ENCODE data around the gene WFS1. TPM values are rescaled to one million over a fixed set of nuclear protein-coding genes. Genes with fewer than 3 reads are reported as not detected.

WFS1 gene
- total RNA-seq, 1 experiment from 2014 or later, result 7.1 TPM

- no peak for DNase-seq
- no peak overlapping the region for H3K4me3 ChIP-seq
- no peaks in the 10 kb centered on the region for H3K9me3 ChIP-seq
- H3K36me3 ChIP-seq, result no peaks in the 10 kb centered on the region
- no peaks in the 10 kb centered on the region for H3K27me3 ChIP-seq
Observed at GRCh38 chr4:6271206-6271605, 1.6 kb downstream of the WFS1 start.

GRCh38 chr4:6271701-6272465 is 2.2 kb downstream of the WFS1 start:
- Histone ChIP-seq H3K36me3 (no peaks in the 10 kb centered on the region), H3K27me3 (no peaks in the 10 kb centered on the region), H3K9me3 (no peaks in the 10 kb centered on the region), H3K4me3 (no peak overlapping the region)
- no peak for DNase-seq

GRCh38 chr4:6272863-6273660 is 3.4 kb downstream of the WFS1 start:
- no peaks in the 10 kb centered on the region for H3K9me3 ChIP-seq
- no peaks in the 10 kb centered on the region for H3K36me3 ChIP-seq
- no peaks in the 10 kb centered on the region for H3K27me3 ChIP-seq
- no peak overlapping the region for H3K4me3 ChIP-seq
- peak; percentile 60 for DNase-seq

GRCh38 chr4:6273661-6273990 is 4.0 kb downstream of the WFS1 start:
- H3K4me3 ChIP-seq, result no peak overlapping the region
- H3K36me3 ChIP-seq, result no peaks in the 10 kb centered on the region
- DNase-seq, result no peak
- H3K9me3 ChIP-seq, result no peaks in the 10 kb centered on the region
- H3K27me3 ChIP-seq, result no peaks in the 10 kb centered on the region

- no peaks in the 10 kb centered on the region for H3K9me3 ChIP-seq
- H3K36me3 ChIP-seq, result no peaks in the 10 kb centered on the region
- H3K4me3 ChIP-seq, result no peak overlapping the region
- H3K27me3 ChIP-seq, result no peaks in the 10 kb centered on the region
- DNase-seq, result no peak
Observed at GRCh38 chr4:6275351-6275750, 5.7 kb downstream of the WFS1 start.

- no peak for DNase-seq
- H3K9me3 ChIP-seq, result no peaks in the 10 kb centered on the region
- H3K27me3 ChIP-seq, result no peaks in the 10 kb centered on the region
- no peak overlapping the region for H3K4me3 ChIP-seq
- no peaks in the 10 kb centered on the region for H3K36me3 ChIP-seq
Observed at GRCh38 chr4:6275898-6276806, 6.5 kb downstream of the WFS1 start.

GRCh38 chr4:6277139-6277802 is 7.6 kb downstream of the WFS1 start:
- Histone ChIP-seq H3K36me3 (no peaks in the 10 kb centered on the region), H3K27me3 (no peaks in the 10 kb centered on the region), H3K9me3 (no peaks in the 10 kb centered on the region), H3K4me3 (no peak overlapping the region)
- DNase-seq, result no peak

GRCh38 chr4:6277935-6278800 is 8.5 kb downstream of the WFS1 start:
- Histone ChIP-seq H3K4me3 (no peak overlapping the region), H3K36me3 (no peaks in the 10 kb centered on the region), H3K9me3 (no peaks in the 10 kb centered on the region), H3K27me3 (no peaks in the 10 kb centered on the region)
- DNase-seq, result peak; percentile 16

GRCh38 chr4:6278801-6279197 is 9.1 kb downstream of the WFS1 start:
- Histone ChIP-seq H3K4me3 (no peak overlapping the region), H3K9me3 (no peaks in the 10 kb centered on the region), H3K27me3 (no peaks in the 10 kb centered on the region), H3K36me3 (no peaks in the 10 kb centered on the region)
- no peak for DNase-seq

GRCh38 chr4:6279582-6280289 is 10.1 kb downstream of the WFS1 start:
- no peaks in the 10 kb centered on the region for H3K9me3 ChIP-seq
- no peak for DNase-seq
- no peaks in the 10 kb centered on the region for H3K27me3 ChIP-seq
- H3K4me3 ChIP-seq, result no peak overlapping the region
- no peaks in the 10 kb centered on the region for H3K36me3 ChIP-seq

GRCh38 chr4:6280365-6280996 is 10.8 kb downstream of the WFS1 start:
- H3K36me3 ChIP-seq, result no peaks in the 10 kb centered on the region
- DNase-seq, result no peak
- no peak overlapping the region for H3K4me3 ChIP-seq
- no peaks in the 10 kb centered on the region for H3K27me3 ChIP-seq
- H3K9me3 ChIP-seq, result no peaks in the 10 kb centered on the region

GRCh38 chr4:6281436-6282313 is 12.0 kb downstream of the WFS1 start:
- Histone ChIP-seq H3K27me3 (no peaks in the 10 kb centered on the region), H3K9me3 (no peaks in the 10 kb centered on the region), H3K4me3 (no peak overlapping the region), H3K36me3 (no peaks in the 10 kb centered on the region)
- DNase-seq, result no peak

- no peak for DNase-seq
- Histone ChIP-seq H3K9me3 (no peaks in the 10 kb centered on the region), H3K36me3 (no peaks in the 10 kb centered on the region), H3K27me3 (no peaks in the 10 kb centered on the region), H3K4me3 (no peak overlapping the region)
Observed at GRCh38 chr4:6282314-6282771, 12.7 kb downstream of the WFS1 start.

- no peak for DNase-seq
- Histone ChIP-seq H3K36me3 (no peaks in the 10 kb centered on the region), H3K27me3 (no peaks in the 10 kb centered on the region), H3K9me3 (no peaks in the 10 kb centered on the region), H3K4me3 (no peak overlapping the region)
Observed at GRCh38 chr4:6283282-6283681, 13.6 kb downstream of the WFS1 start.
